SK-N-SH (cell line): Measurements from ENCODE around the gene SYT1. TPM values are rescaled to one million over a fixed set of nuclear protein-coding genes. Genes with fewer than 3 reads are reported as not detected.

Experiments used
- CTCF ChIA-PET: fragments of 300-600, 350-600 bp; formaldehyde crosslinking; extraction: SDS; loops from one replicate; lab custom pipeline; 2021; lab: Yijun Ruan, JAX
- POLR2A ChIA-PET: fragments of 350-600 bp; sonication (Branson Sonifier 250); formaldehyde crosslinking; extraction: SDS; loops from one replicate; lab custom pipeline; 2020; ENCODE audit warnings: antibody characterized with exemption, inconsistent platforms; lab: Yijun Ruan, JAX
- DNase-seq: peaks from one replicate; pipeline ENCODE4 v3.0.0; 2012
- H2AFZ ChIP-seq: fragments of 200-600 bp; sonication (generic); 2 replicates; pipeline ENCODE4 v1.8.1; 2016; ENCODE audit warnings: antibody characterized with exemption, mild to moderate bottlenecking, low read depth
- H3F3A ChIP-seq: fragments of 200-600 bp; sonication (generic); replicated peaks from 2 replicates; pipeline ENCODE3; 2016; ENCODE audit warnings: antibody characterized with exemption, mild to moderate bottlenecking; ENCODE audit not compliant: insufficient read depth
- H3K27ac ChIP-seq, 2 experiments: fragments of 200-500 bp in 1 of 2; fragments of 200-600 bp in 1 of 2; sonication (Bioruptor generic) in 1 of 2; sonication (generic), shearing (Covaris generic) in 1 of 2; 2 replicates each; pipeline versions ENCODE4 v1.5.1 to v1.6.1; 2014 to 2016; ENCODE audit warnings: low read depth in 2 of 2, inconsistent platforms in 1 of 2, low read length in 1 of 2, mild to moderate bottlenecking in 1 of 2, mixed read lengths in 1 of 2
- H3K27me3 ChIP-seq: fragments of 200-600 bp; sonication (generic), shearing (Covaris generic); 2 replicates; pipeline ENCODE4 v1.6.1; 2016; ENCODE audit warnings: mixed run types; ENCODE audit not compliant: insufficient read depth
- H3K36me3 ChIP-seq, 2 experiments: fragments of 200-500 bp in 1 of 2; fragments of 200-600 bp in 1 of 2; sonication (Bioruptor generic) in 1 of 2; sonication (generic) in 1 of 2; replicated peaks in 1 of 2; 2 replicates each; pipeline versions ENCODE3 to v1.5.1; 2014 to 2016; ENCODE audit warnings: low read length in 1 of 2, mild to moderate bottlenecking in 1 of 2; ENCODE audit not compliant: insufficient read depth in 2 of 2, control insufficient read depth in 1 of 2
- H3K4me1 ChIP-seq, 2 experiments: fragments of 200-500 bp in 1 of 2; fragments of 200-600 bp in 1 of 2; sonication (Bioruptor generic) in 1 of 2; sonication (generic), shearing (Covaris generic) in 1 of 2; 2 replicates each; pipeline versions ENCODE4 v1.5.1 to v1.6.1; 2014 to 2016; ENCODE audit warnings: low read depth in 1 of 2, low read length in 1 of 2, mixed run types in 1 of 2; ENCODE audit not compliant: insufficient read depth in 2 of 2, control insufficient read depth in 1 of 2
- H3K4me2 ChIP-seq: fragments of 200-600 bp; sonication (generic), shearing (Covaris generic); 2 replicates; pipeline ENCODE4 v1.6.1; 2017; ENCODE audit warnings: mixed run types
- H3K4me3 ChIP-seq, 2 experiments: fragments of 200-500 bp in 1 of 2; fragments of 200-600 bp in 1 of 2; sonication (Bioruptor generic) in 1 of 2; sonication (generic), shearing (Covaris generic) in 1 of 2; 2 replicates each; pipeline versions ENCODE4 v1.5.1 to v1.8.1; 2014 to 2016; ENCODE audit warnings: low read depth in 2 of 2, inconsistent platforms in 1 of 2, low read length in 1 of 2, mild to moderate bottlenecking in 1 of 2, mixed read lengths in 1 of 2, moderate library complexity in 1 of 2
- H3K79me2 ChIP-seq: fragments of 200-600 bp; sonication (generic); 2 replicates; pipeline ENCODE4 v1.8.1; 2017; ENCODE audit warnings: mild to moderate bottlenecking; ENCODE audit not compliant: insufficient read depth
- H3K9ac ChIP-seq: fragments of 200-600 bp; sonication (generic); 2 replicates; pipeline ENCODE4 v1.6.1; 2017; ENCODE audit warnings: mixed run types
- H3K9me2 ChIP-seq: fragments of 200-600 bp; sonication (generic); 2 replicates; pipeline ENCODE4 v1.6.1; 2017; ENCODE audit warnings: mixed run types
- H3K9me3 ChIP-seq: fragments of 200-600 bp; sonication (generic); 2 replicates; pipeline ENCODE4 v1.6.1; 2017; ENCODE audit warnings: mixed run types, mild to moderate bottlenecking, moderate library complexity
- H4K20me1 ChIP-seq: fragments of 200-600 bp; sonication (generic); 2 replicates; pipeline ENCODE4 v1.6.1; 2017; ENCODE audit warnings: mild to moderate bottlenecking, mixed run types; ENCODE audit not compliant: insufficient read depth
- CHD2 ChIP-seq: fragments of 150-350 bp; IDR thresholded peaks from 2 replicates; pipeline ENCODE4 v1.6.1; 2018; ENCODE audit warnings: low read length; ENCODE audit not compliant: partially characterized antibody
- ELF1 ChIP-seq: IDR thresholded peaks from 2 replicates; pipeline ENCODE4 v1.4.0; 2012
- FOSL2 ChIP-seq: IDR thresholded peaks from 2 replicates; pipeline ENCODE4 v1.4.0; 2012; ENCODE audit warnings: low read depth, mild to moderate bottlenecking, moderate library complexity, borderline replicate concordance
- FOXJ3 ChIP-seq: sonication (generic); formaldehyde crosslinking; IDR thresholded peaks from 2 replicates; pipeline ENCODE4 v1.5.1; 2020; ENCODE audit warnings: mild to moderate bottlenecking, missing genetic modification reagents
- FOXM1 ChIP-seq: IDR thresholded peaks from 2 replicates; pipeline ENCODE4 v1.4.0; 2012; ENCODE audit warnings: low read depth, mild to moderate bottlenecking
- GABPA ChIP-seq: IDR thresholded peaks from 2 replicates; pipeline ENCODE4 v1.4.0; 2012; ENCODE audit warnings: low read depth, mild to moderate bottlenecking
- JUND ChIP-seq: IDR thresholded peaks from 2 replicates; pipeline ENCODE4 v1.4.0; 2012
- MEF2A ChIP-seq: IDR thresholded peaks from 2 replicates; pipeline ENCODE4 v1.4.0; 2012; ENCODE audit warnings: low read depth, borderline replicate concordance
- MXI1 ChIP-seq: IDR thresholded peaks from 2 replicates; pipeline ENCODE4 v1.6.1; 2012; ENCODE audit warnings: mild to moderate bottlenecking, low read depth, low read length, improper control_type of control experiment
- NFIC ChIP-seq: IDR thresholded peaks from 2 replicates; pipeline ENCODE4 v1.4.0; 2012; ENCODE audit warnings: borderline replicate concordance
- POLR2AphosphoS5 ChIP-seq: IDR thresholded peaks from 2 replicates; pipeline ENCODE4 v1.6.1; 2012; ENCODE audit warnings: low read depth, low read length
- RXRA ChIP-seq: IDR thresholded peaks from 2 replicates; pipeline ENCODE4 v1.4.0; 2012; ENCODE audit warnings: low read depth, mild to moderate bottlenecking, borderline replicate concordance
- SIN3A ChIP-seq: IDR thresholded peaks from 2 replicates; pipeline ENCODE4 v1.6.1; 2012; ENCODE audit warnings: low read depth, mild to moderate bottlenecking, low read length, moderate library complexity, borderline replicate concordance
- TAF1 ChIP-seq: IDR thresholded peaks from 2 replicates; pipeline ENCODE4 v1.6.1; 2012; ENCODE audit warnings: low read depth, mild to moderate bottlenecking, low read length, moderate library complexity, borderline replicate concordance
- YY1 ChIP-seq: IDR thresholded peaks from 2 replicates; pipeline ENCODE4 v1.4.0; 2012; ENCODE audit warnings: low read depth, mild to moderate bottlenecking
- WGBS: methylation state at CpG from one replicate; pipeline ENCODE4 v1.1.6; 2017; ENCODE audit warnings: low lambda C conversion rate; 5-methylcytosine and 5-hydroxymethylcytosine counted together
- polyA plus RNA-seq, 3 experiments: library from polyadenylated mRNA; depleted of rRNA; stranded (reverse); fragments of >200 nt; gene quantifications; 2 replicates each; pipeline ENCODE4 v1.2.3, GENCODE V29; 2012
- TF ChIP-seq, protein P1 (sequence below): IDR thresholded peaks from 2 replicates; pipeline ENCODE4 v1.4.0; 2012; ENCODE audit warnings: low read depth, borderline replicate concordance
- TF ChIP-seq, protein P2 (sequence below): IDR thresholded peaks from 2 replicates; pipeline ENCODE4 v1.4.0; 2012; ENCODE audit warnings: low read depth, borderline replicate concordance
- TF ChIP-seq, protein P3 (sequence below): fragments of 150-350 bp; IDR thresholded peaks from 2 replicates; pipeline ENCODE4 v1.6.1; 2016; ENCODE audit warnings: mild to moderate bottlenecking, low read depth, low read length
- TF ChIP-seq, protein P4 (sequence below): fragments of 150-350 bp; IDR thresholded peaks from 2 replicates; pipeline ENCODE4 v1.6.1; 2017; ENCODE audit warnings: antibody characterized with exemption, low read length, low read depth, borderline replicate concordance

SYT1 gene
- polyA plus RNA-seq, 1 of the 3 experiments (the other 2 are of a cell fraction) = 12.7 TPM

DNA sequence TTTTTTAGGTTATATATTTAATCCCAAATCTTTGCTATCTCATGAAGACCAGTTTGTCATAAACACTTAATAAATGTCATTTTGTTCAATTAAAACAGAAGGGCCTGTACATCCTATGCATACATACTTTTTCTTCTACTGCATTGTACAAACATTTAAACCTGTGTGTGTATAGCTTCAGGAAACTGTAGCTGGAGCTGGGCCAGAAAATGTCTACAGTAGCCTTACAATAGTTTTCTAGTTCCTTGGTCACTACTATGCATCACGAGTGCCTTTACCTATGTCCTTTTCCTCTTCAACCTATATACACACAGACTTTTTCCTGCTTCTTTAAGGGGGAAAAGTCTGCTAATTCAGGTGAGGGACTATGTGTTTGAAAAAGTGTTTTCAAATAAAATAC is 523.4 kb downstream of the SYT1 start:
- Histone ChIP-seq H3K4me2 (no peak overlapping the region), H4K20me1 (no peaks in the 10 kb centered on the region), H3K4me1 (no peaks in the 10 kb centered on the region), H3K4me3 (no peak overlapping the region), H3K27ac (no peak overlapping the region), H3K79me2 (no peaks in the 10 kb centered on the region), H3K27me3 (no peaks in the 10 kb centered on the region), H3K36me3 (no peaks in the 10 kb centered on the region), H3K9me3 (no peaks in the 10 kb centered on the region), H3F3A (no peaks in the 10 kb centered on the region), H2AFZ (no peak overlapping the region), H3K9me2 (no peaks in the 10 kb centered on the region), H3K9ac (no peak overlapping the region)
- ChIA-PET CTCF (no interaction called here), POLR2A (no interaction called here)
- no peak for TF ChIP-seq FOXM1
- no peak for TF ChIP-seq MEF2A
- no peak for TF ChIP-seq SIN3A
- TF ChIP-seq FOXJ3 = no peak
- TF ChIP-seq CHD2 = no peak
- no peak for TF ChIP-seq TAF1
- TF ChIP-seq, protein P1, sequence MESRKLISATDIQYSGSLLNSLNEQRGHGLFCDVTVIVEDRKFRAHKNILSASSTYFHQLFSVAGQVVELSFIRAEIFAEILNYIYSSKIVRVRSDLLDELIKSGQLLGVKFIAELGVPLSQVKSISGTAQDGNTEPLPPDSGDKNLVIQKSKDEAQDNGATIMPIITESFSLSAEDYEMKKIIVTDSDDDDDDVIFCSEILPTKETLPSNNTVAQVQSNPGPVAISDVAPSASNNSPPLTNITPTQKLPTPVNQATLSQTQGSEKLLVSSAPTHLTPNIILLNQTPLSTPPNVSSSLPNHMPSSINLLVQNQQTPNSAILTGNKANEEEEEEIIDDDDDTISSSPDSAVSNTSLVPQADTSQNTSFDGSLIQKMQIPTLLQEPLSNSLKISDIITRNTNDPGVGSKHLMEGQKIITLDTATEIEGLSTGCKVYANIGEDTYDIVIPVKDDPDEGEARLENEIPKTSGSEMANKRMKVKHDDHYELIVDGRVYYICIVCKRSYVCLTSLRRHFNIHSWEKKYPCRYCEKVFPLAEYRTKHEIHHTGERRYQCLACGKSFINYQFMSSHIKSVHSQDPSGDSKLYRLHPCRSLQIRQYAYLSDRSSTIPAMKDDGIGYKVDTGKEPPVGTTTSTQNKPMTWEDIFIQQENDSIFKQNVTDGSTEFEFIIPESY = no peak
- no peak for TF ChIP-seq POLR2AphosphoS5
- no peak for TF ChIP-seq GABPA
- no peak for TF ChIP-seq RXRA
- TF ChIP-seq ELF1 = no peak
- TF ChIP-seq, protein P2, sequence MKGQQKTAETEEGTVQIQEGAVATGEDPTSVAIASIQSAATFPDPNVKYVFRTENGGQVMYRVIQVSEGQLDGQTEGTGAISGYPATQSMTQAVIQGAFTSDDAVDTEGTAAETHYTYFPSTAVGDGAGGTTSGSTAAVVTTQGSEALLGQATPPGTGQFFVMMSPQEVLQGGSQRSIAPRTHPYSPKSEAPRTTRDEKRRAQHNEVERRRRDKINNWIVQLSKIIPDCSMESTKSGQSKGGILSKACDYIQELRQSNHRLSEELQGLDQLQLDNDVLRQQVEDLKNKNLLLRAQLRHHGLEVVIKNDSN = no peak
- TF ChIP-seq, protein P3, sequence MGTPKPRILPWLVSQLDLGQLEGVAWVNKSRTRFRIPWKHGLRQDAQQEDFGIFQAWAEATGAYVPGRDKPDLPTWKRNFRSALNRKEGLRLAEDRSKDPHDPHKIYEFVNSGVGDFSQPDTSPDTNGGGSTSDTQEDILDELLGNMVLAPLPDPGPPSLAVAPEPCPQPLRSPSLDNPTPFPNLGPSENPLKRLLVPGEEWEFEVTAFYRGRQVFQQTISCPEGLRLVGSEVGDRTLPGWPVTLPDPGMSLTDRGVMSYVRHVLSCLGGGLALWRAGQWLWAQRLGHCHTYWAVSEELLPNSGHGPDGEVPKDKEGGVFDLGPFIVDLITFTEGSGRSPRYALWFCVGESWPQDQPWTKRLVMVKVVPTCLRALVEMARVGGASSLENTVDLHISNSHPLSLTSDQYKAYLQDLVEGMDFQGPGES = no peak
- TF ChIP-seq JUND = no peak
- TF ChIP-seq, protein P4, sequence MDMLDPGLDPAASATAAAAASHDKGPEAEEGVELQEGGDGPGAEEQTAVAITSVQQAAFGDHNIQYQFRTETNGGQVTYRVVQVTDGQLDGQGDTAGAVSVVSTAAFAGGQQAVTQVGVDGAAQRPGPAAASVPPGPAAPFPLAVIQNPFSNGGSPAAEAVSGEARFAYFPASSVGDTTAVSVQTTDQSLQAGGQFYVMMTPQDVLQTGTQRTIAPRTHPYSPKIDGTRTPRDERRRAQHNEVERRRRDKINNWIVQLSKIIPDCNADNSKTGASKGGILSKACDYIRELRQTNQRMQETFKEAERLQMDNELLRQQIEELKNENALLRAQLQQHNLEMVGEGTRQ = no peak
- no peak for TF ChIP-seq MXI1
- TF ChIP-seq FOSL2 = no peak
- no peak for TF ChIP-seq YY1
- no peak for TF ChIP-seq NFIC
- 100% methylated on average over 1 of the region's 1 CpG for WGBS
- DNase-seq = no peak
